NB4 (cell line): Measurements from ENCODE around the gene PDXK.

Experiments
- MYC ChIP-seq: IDR thresholded peaks from 2 replicates; pipeline ENCODE4 v1.6.1; 2011; ENCODE audit warnings: low read depth, low read length
- POLR2A ChIP-seq: IDR thresholded peaks from 2 replicates; pipeline ENCODE4 v1.6.1; 2011; ENCODE audit warnings: mild to moderate bottlenecking; ENCODE audit not compliant: insufficient read length; ENCODE audit errors: extremely low read depth
- TF ChIP-seq, protein P1 (sequence below): IDR thresholded peaks from one replicate; pipeline ENCODE4 v1.5.1; 2012; ENCODE audit warnings: low read depth, low read length
- TF ChIP-seq, protein P2 (sequence below): IDR thresholded peaks from 2 replicates; pipeline ENCODE4 v1.6.1; 2011; ENCODE audit warnings: low read depth, low read length

DNA sequence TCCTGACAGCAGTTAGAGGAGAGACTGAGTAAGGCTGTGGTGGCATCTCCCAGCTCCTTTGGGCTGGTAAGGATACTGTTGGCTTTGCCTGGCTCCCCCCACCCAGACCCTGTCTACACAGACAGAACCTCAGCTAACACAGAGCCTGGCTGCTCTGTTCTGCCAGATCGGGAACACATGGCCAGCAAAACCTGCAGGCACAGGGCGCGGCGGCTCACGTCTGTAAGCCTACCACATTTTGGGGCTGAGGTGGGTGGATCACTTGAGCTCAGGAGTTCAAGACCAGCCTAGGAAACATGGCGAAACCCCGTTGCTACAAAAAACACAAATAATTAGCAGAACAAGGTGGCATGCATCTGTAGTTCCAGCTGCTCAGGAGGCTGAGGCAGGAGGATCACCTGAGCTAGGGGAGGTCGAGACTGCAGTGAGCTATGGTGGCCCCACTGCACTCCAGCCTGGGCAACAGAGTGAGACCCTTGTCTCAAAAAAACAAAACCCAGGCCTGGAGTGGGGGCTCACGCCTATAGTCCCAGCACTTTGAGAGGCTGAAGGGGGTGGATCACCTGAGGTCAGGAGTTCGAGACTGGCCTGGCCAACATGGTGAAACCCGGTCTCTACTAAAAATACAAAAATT, 50.5 kb downstream of the PDXK start:
- TF ChIP-seq, protein P1, sequence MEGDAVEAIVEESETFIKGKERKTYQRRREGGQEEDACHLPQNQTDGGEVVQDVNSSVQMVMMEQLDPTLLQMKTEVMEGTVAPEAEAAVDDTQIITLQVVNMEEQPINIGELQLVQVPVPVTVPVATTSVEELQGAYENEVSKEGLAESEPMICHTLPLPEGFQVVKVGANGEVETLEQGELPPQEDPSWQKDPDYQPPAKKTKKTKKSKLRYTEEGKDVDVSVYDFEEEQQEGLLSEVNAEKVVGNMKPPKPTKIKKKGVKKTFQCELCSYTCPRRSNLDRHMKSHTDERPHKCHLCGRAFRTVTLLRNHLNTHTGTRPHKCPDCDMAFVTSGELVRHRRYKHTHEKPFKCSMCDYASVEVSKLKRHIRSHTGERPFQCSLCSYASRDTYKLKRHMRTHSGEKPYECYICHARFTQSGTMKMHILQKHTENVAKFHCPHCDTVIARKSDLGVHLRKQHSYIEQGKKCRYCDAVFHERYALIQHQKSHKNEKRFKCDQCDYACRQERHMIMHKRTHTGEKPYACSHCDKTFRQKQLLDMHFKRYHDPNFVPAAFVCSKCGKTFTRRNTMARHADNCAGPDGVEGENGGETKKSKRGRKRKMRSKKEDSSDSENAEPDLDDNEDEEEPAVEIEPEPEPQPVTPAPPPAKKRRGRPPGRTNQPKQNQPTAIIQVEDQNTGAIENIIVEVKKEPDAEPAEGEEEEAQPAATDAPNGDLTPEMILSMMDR, result no peak
- TF ChIP-seq POLR2A (no peak), MYC (no peak)
- TF ChIP-seq, protein P2, sequence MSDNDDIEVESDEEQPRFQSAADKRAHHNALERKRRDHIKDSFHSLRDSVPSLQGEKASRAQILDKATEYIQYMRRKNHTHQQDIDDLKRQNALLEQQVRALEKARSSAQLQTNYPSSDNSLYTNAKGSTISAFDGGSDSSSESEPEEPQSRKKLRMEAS, result no peak
